NCI-H1105 treated with DMSO at 0.1 percent for 48 hours (cell line): Measurements from ENCODE around the gene SLC48A1.
A peak's percentile ranks its signal among the peaks of the same experiment; 100 is the strongest.
"Not testable (repeated sequence)": the region's sequence is repeated elsewhere in the genome, so short reads cannot be mapped to it uniquely, and the experiment has no call there.

ENCODE experiments used
- DNase-seq: peaks from one replicate; lab custom pipeline; 2025; lab: John Stamatoyannopoulos, UW

The SLC48A1 gene

GRCh38 chr12:47811581-47812484 is 38.8 kb downstream of the SLC48A1 start:
- DNase-seq, result no peak

DNA sequence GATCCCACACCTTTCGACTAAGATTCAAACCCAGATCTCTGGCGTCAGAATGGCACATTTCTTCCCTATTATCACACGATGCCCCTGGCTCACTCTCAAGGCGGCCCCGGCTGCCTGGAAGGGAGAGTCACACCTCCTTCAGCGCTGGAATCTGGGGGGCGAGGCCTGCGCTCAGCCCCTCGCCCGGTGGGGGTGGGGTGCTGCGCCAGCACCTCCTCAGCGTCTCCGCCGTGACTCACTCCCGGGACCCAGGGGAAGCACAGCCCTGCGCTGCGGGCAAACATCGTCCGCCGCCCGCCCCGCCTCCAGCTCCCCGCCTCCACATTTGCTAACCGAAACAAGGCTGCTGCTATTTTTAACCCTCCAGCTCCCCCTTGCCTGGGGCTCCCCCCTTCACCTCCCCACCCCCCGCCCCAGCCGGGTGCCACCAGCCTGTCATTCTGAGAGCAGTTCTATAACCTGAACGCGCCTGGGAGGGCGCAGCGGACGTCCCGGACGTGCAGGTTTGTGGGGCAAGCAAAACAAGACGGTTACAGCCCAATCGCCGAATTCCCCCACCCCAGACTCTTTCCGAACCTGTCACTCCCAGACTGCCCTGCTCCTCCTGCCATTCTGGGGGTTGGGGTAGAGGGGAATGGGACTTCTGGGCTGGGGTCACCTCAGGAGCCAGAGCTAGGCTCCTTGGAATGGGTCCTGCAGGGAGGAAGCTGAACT is 39.9 kb downstream of the SLC48A1 start:
- DNase-seq, result no peak

DNA sequence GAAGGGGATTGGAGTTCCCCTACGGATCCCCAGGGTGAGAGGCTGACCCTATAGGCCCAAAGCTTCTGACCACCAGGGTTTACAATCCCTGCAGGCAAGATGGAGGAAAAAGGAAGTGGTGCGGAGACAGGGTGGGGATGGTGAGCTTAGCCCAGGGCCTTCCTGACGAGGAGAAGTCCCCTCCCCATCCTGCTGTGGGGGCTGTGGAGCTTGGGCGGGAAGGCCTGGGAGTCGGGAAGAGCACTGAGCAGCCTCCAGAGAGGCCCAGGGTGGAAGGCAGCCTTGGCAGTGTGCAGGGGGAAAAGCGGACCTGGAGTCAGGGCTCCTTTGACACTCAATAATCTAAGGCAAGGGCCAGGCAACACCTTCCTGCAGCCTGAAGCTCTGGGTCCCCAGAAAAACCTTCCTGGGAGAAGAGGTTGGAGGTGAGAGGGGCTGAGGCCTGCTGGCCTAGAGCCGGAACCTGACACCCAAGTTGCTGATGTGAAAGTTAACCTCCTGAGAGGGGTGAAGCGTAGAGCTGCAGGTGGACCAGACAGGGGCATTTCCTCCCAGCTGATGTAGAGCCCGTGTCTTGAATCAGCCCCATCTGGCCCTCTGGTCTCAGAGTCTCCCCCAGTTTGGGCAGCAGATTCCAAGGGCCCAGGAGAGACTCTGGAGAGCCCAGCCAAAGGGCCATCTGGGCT is 40.6 kb downstream of the SLC48A1 start:
- DNase-seq, result no peak

GRCh38 chr12:47814539-47815170 is 41.6 kb downstream of the SLC48A1 start:
- DNase-seq, result no peak

DNA sequence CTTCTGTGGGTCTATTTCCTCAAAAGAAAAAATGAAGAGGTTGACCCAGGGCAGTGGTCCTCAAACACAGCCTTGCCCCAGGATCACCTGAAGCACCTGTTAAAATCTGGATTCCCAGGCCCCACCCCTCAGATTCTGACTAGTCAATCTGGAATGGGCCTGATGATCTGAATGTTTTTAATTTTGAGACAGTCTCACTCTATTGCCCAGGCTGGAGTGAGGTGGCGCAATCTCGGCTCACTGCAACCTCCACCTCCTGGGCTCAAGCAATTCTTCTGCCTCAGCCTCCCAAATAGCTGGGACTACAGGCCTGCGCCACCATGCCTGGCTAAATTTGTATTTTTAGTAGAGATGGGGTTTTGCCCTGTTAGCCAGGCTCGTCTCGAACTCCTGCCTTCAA is 42.4 kb downstream of the SLC48A1 start:
- DNase-seq, result not testable (repeated sequence)

DNA sequence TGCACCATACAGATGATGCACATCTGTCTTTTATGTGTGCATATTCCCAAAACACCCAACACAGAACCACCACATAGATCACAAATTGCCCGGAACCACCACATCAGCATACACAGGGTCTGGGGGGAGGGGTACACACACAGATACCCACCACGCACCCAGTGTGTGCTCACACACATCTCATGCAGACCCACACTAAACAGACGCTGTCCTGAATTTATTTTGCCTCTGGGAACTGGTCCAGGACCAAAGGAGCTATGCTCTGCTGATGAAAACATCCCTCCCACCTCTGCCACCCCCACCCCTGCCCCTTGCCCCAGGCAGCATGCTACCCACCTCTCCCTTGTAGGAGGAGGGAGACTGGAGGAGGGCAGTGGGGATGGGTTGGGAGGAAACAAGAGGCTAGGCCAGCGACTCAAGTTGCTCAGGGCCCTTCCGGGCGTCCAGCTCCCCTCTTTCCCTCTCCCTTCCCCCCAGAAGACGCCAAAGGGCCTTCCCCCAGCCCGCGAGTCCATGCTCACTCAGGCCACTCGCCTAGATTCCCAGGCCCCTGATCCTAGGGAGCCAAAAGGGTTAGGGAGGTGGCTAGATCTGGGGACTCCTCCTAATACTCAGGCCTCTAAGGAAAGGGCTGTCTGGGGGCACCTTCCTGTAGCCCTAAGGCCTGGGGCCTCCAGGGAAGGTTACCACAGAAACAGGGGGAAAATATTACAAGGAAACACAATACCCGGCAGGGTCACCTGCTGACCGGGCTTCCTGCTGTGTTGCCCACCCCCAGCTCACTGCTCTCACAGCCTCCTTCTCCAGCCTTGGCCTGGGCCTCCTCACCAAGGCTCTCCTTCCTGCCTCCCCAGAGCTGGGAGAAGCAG is 43.6 kb downstream of the SLC48A1 start:
- no peak for DNase-seq

- DNase-seq, result no peak
Measured at GRCh38 chr12:47817272-47818006, 44.4 kb downstream of the SLC48A1 start.

- DNase-seq, result no peak
Measured at GRCh38 chr12:47818007-47818376, 45.0 kb downstream of the SLC48A1 start.

GRCh38 chr12:47818467-47819137 is 45.6 kb downstream of the SLC48A1 start:
- no peak for DNase-seq

- peak; percentile 4 for DNase-seq
Measured at GRCh38 chr12:47819138-47819895, 46.3 kb downstream of the SLC48A1 start.

- DNase-seq, result peak; percentile 54
Measured at GRCh38 chr12:47819896-47820630, 47.0 kb downstream of the SLC48A1 start, which contains the start of gene HDAC7. Gene HDAC7 (minus strand): TSS chr12:47819903. CDS start chr12:47819785, 118 bp downstream.

DNA sequence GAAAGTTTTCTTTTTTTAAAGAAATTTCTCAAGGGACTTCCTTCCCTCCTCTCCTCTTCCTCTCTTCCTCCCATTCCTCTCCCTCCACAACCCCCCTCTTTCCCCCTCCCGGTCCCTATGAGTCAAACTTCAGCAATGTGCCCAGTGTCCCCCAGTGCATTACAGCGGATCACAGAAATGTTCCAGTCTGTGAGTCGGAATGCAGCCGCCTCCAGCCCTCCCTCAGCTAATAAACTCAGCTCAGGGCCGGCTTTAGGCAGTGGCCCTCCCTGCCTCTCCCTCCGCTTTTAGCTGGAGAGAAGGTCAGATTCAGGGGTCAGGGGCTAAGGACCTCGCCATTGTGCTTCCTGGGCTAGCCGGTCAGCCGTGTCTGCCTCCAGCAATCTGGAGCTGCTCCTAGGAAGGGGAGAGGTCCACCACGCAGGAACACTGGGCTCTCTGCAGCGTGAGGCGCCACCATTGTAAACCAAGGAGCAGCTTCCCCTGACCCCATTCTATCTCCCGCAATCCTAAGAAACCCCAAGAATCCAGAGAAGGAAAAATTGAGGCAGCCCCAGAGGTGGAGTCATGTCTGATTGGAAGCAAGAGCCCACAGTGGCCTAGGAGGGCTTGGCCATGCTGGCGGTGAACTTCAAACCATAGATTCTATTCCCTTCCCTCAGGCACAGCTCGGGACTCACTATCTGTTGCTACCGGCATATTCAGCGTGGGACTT is 47.8 kb downstream of the SLC48A1 start:
- DNase-seq, result no peak

- no peak for DNase-seq
Measured at GRCh38 chr12:47821346-47821706, 48.3 kb downstream of the SLC48A1 start.

GRCh38 chr12:47822401-47822800 is 49.4 kb downstream of the SLC48A1 start:
- no peak for DNase-seq

DNA sequence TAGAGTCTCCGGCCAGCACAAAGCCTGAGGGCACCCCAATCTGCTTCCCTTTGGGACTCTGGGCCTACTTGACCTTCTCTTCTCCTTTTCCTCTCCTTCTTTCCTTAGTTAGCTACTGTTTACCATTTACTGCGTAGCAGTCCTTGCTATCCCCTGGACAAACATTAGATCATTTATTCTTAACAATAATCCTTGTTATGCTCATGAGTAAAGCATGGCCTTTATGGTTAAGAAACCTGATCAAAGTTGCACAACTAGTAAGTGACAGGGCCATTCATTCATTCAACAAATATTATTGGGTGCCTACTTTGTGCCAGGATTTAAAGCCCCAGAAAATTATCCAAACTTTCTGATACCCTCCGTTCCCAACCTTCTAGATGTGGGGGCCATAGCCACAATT is 49.8 kb downstream of the SLC48A1 start:
- DNase-seq, result no peak

DNA sequence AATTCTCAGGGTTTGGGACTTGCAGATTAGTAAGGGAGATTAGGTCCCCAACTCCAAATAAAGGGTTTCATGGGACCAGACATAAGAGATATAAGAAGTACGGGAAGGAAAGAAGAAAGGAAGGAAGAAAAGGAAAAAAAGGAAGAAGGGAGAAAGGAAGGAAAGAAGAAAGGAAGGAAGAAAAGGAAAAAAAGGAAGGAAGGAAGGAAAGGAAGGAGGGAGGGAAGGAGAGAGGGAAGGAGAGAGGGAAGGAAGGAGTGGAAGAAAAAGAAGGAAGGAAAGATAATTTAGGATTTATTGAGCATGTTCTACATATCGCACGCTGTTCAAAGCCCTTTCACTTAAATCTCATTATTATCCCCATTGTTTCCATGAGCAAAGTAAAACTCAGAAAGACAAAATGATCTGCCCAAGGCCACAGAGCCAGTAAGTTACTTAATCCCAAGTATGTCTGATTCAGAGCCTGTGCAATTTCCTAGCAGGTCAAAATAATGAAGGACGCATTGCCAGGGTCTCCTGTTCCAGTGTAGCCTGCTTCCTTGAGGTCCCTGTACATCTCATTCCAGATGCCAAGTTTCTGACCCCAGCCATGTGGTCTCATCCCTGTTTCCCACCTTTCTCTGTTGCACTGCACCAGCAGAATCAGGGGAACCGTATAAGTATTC is 50.5 kb downstream of the SLC48A1 start:
- DNase-seq, result no peak

GRCh38 chr12:47824198-47824597 is 51.2 kb downstream of the SLC48A1 start:
- DNase-seq, result no peak
